ENCODE data around the gene GLRX.
"Not testable (repeated sequence)": the region's sequence is repeated elsewhere in the genome, so short reads cannot be mapped to it uniquely, and the experiment has no call there.

The GLRX gene

GRCh38 chr5:95822542-95823181 is at the start of gene GLRX:
GLRX (minus strand) TSS chr5:95822726; CDS start chr5:95822662, 64 bp downstream.
- DNase-seq = no peak

GRCh38 chr5:95871146-95871806 is 48.8 kb upstream of the GLRX start:
- no peak for DNase-seq

- no peak for DNase-seq
Observed at GRCh38 chr5:95870105-95870672, 47.7 kb upstream of the GLRX start.

- DNase-seq = not testable (repeated sequence)
Observed at GRCh38 chr5:95869173-95869855, 46.8 kb upstream of the GLRX start.

GRCh38 chr5:95868136-95868535 is 45.6 kb upstream of the GLRX start:
- DNase-seq = no peak

- DNase-seq = no peak
Observed at GRCh38 chr5:95866435-95867040, 44.0 kb upstream of the GLRX start.

GRCh38 chr5:95864944-95865504 is 42.5 kb upstream of the GLRX start:
- no peak for DNase-seq

GRCh38 chr5:95864456-95864855 is 41.9 kb upstream of the GLRX start:
- DNase-seq = no peak

GRCh38 chr5:95863383-95863757 is 40.8 kb upstream of the GLRX start:
- no peak for DNase-seq

- no peak for DNase-seq
Observed at GRCh38 chr5:95862671-95863382, 40.3 kb upstream of the GLRX start.

- no peak for DNase-seq
Observed at GRCh38 chr5:95861864-95862561, 39.5 kb upstream of the GLRX start.

GRCh38 chr5:95861221-95861863 is 38.8 kb upstream of the GLRX start:
- no peak for DNase-seq

GRCh38 chr5:95859661-95860060 is 37.1 kb upstream of the GLRX start:
- no peak for DNase-seq

GRCh38 chr5:95858661-95859595 is 36.4 kb upstream of the GLRX start:
- DNase-seq = peak; percentile 14

GRCh38 chr5:95858023-95858461 is 35.5 kb upstream of the GLRX start:
- DNase-seq = no peak

- no peak for DNase-seq
Observed at GRCh38 chr5:95857185-95857945, 34.8 kb upstream of the GLRX start.

GRCh38 chr5:95856501-95856981 is 34.0 kb upstream of the GLRX start:
- DNase-seq = no peak

- no peak for DNase-seq
Observed at GRCh38 chr5:95853490-95853889, 31.0 kb upstream of the GLRX start.

- DNase-seq = no peak
Observed at GRCh38 chr5:95852567-95852966, 30.0 kb upstream of the GLRX start.

Measured in NCI-H1417 treated with DMSO at 0.1 percent for 48 hours (cell line).